H1 (cell line): ENCODE results near the gene SND1. TPM values are rescaled to one million over a fixed set of nuclear protein-coding genes. Genes with fewer than 3 reads are reported as not detected.

Source experiments
- CTCF ChIA-PET: fragments of 300-600 bp; sonication (Branson Sonifier 250); formaldehyde crosslinking; loops from one replicate; lab custom pipeline; 2021; ENCODE audit not compliant: partially characterized antibody; lab: Charles Lee
- POLR2A ChIA-PET: fragments of 300-600 bp; sonication (Branson Sonifier 250); formaldehyde crosslinking; loops from one replicate; lab custom pipeline; 2021; ENCODE audit warnings: inconsistent platforms; ENCODE audit not compliant: partially characterized antibody; lab: Charles Lee
- DNase-seq, 2 experiments: peaks; one replicate each; pipeline versions ENCODE4 v3.0.0 to v3.0.0-alpha.2; 2010 to 2022; ENCODE audit warnings: low spot score in 2 of 2, low read depth in 1 of 2, mixed read lengths in 1 of 2
- FAIRE-seq: peaks from 2 replicates; lab custom pipeline; 2011; peaks lifted over from hg19 to GRCh38; lab: Jason Lieb, UNC
- H2AFZ ChIP-seq: 2 replicates; pipeline ENCODE4 v1.8.1; 2012; ENCODE audit warnings: low read length, inconsistent platforms
- H2AK5ac ChIP-seq: 2 replicates; pipeline ENCODE4 v1.6.1; 2013; ENCODE audit warnings: low read depth, low read length
- H2BK120ac ChIP-seq: replicated peaks from 2 replicates; pipeline ENCODE3; 2013; ENCODE audit warnings: low read depth, low read length, inconsistent platforms
- H2BK12ac ChIP-seq: 2 replicates; pipeline ENCODE4 v1.6.1; 2013; ENCODE audit warnings: low read depth, low read length
- H2BK15ac ChIP-seq: 2 replicates; pipeline ENCODE4 v1.6.1; 2013; ENCODE audit warnings: low read length
- H2BK20ac ChIP-seq: 2 replicates; pipeline ENCODE4 v1.6.1; 2013; ENCODE audit warnings: low read length
- H2BK5ac ChIP-seq: 2 replicates; pipeline ENCODE4 v1.6.1; 2013; ENCODE audit warnings: low read depth, low read length
- H3K14ac ChIP-seq: 2 replicates; pipeline ENCODE4 v1.6.1; 2013; ENCODE audit warnings: inconsistent platforms; ENCODE audit not compliant: insufficient read length
- H3K18ac ChIP-seq: 2 replicates; pipeline ENCODE4 v1.6.1; 2013; ENCODE audit warnings: low read length; ENCODE audit errors: extremely low read depth
- H3K23ac ChIP-seq: 2 replicates; pipeline ENCODE4 v1.6.1; 2013; ENCODE audit warnings: inconsistent platforms; ENCODE audit not compliant: insufficient read length
- H3K23me2 ChIP-seq: 2 replicates; pipeline ENCODE4 v1.6.1; 2013; ENCODE audit warnings: low read depth, low read length
- H3K27ac ChIP-seq: 2 replicates; pipeline ENCODE4 v1.6.1; 2011; ENCODE audit warnings: low read depth, low read length, inconsistent platforms
- H3K27me3 ChIP-seq, 4 experiments: replicated peaks in 1 of 4; 1 replicate in 1 of 4; 2 replicates in 3 of 4; pipeline versions ENCODE4 v1.6.1 to v1.8.1; 2011 to 2013; ENCODE audit warnings: low read length in 3 of 4, mild to moderate bottlenecking in 3 of 4, inconsistent platforms in 2 of 4, mixed read lengths in 2 of 4, moderate library complexity in 1 of 4; ENCODE audit not compliant: control insufficient read depth in 3 of 4, insufficient read depth in 3 of 4; ENCODE audit errors: extremely low read depth in 1 of 4
- H3K36me3 ChIP-seq, 4 experiments: 2 replicates each; pipeline versions ENCODE4 v1.6.1 to v1.8.1; 2011 to 2013; ENCODE audit warnings: mild to moderate bottlenecking in 4 of 4, low read length in 3 of 4, moderate library complexity in 2 of 4, control low read depth in 1 of 4, inconsistent platforms in 1 of 4; ENCODE audit not compliant: insufficient read depth in 4 of 4, control insufficient read depth in 2 of 4
- H3K4ac ChIP-seq: replicated peaks from 2 replicates; pipeline ENCODE3; 2013; ENCODE audit warnings: low read length, low read depth, mixed read lengths, inconsistent platforms; ENCODE audit not compliant: insufficient read length
- H3K4me1 ChIP-seq, 4 experiments: replicated peaks in 1 of 4; 1 replicate in 1 of 4; 2 replicates in 3 of 4; pipeline versions ENCODE4 v1.6.1 to v1.8.1; 2011 to 2013; ENCODE audit warnings: low read length in 3 of 4, inconsistent platforms in 2 of 4, mixed read lengths in 1 of 4; ENCODE audit not compliant: insufficient read depth in 4 of 4, control insufficient read depth in 3 of 4
- H3K4me2 ChIP-seq, 2 experiments: 2 replicates each; pipeline versions ENCODE4 v1.6.1 to v1.8.1; 2011 to 2013; ENCODE audit warnings: low read depth in 2 of 2, low read length in 2 of 2, control low read depth in 1 of 2, inconsistent platforms in 1 of 2, mild to moderate bottlenecking in 1 of 2; ENCODE audit not compliant: insufficient read depth in 1 of 2
- H3K4me3 ChIP-seq, 4 experiments: fragments of 200-600, 300-600 bp in 1 of 4; sonication (generic), shearing (Covaris generic), sonication (Bioruptor Twin) in 1 of 4; 2 replicates each; pipeline versions ENCODE4 v1.5.1 to v1.8.1; 2011 to 2016; ENCODE audit warnings: low read length in 4 of 4, low read depth in 3 of 4, control low read depth in 2 of 4, inconsistent platforms in 2 of 4, mild to moderate bottlenecking in 2 of 4, mixed read lengths in 1 of 4, moderate library complexity in 1 of 4; ENCODE audit not compliant: insufficient read depth in 2 of 4; ENCODE audit errors: extremely low read depth in 1 of 4
- H3K56ac ChIP-seq: replicated peaks from 2 replicates; pipeline ENCODE3; 2013; ENCODE audit warnings: low read depth, mild to moderate bottlenecking, mixed read lengths, low read length, inconsistent platforms; ENCODE audit not compliant: insufficient read length
- H3K79me1 ChIP-seq: 2 replicates; pipeline ENCODE4 v1.6.1; 2013; ENCODE audit warnings: low read depth, low read length, control low read depth
- H3K79me2 ChIP-seq, 2 experiments: 2 replicates each; pipeline versions ENCODE4 v1.6.1 to v1.8.1; 2012 to 2013; ENCODE audit warnings: low read length in 2 of 2, mild to moderate bottlenecking in 2 of 2, inconsistent platforms in 1 of 2; ENCODE audit not compliant: insufficient read depth in 2 of 2, control insufficient read depth in 1 of 2
- H3K9ac ChIP-seq, 4 experiments: replicated peaks in 1 of 4; 1 replicate in 1 of 4; 2 replicates in 3 of 4; pipeline versions ENCODE4 v1.6.1 to v1.8.1; 2011 to 2013; ENCODE audit warnings: low read depth in 3 of 4, low read length in 3 of 4, control low read depth in 2 of 4, mild to moderate bottlenecking in 2 of 4, moderate library complexity in 2 of 4, inconsistent platforms in 1 of 4; ENCODE audit errors: extremely low read depth in 1 of 4
- H3K9me3 ChIP-seq, 2 experiments: 2 replicates each; pipeline versions ENCODE4 v1.6.1 to v1.8.1; 2012 to 2013; ENCODE audit warnings: mild to moderate bottlenecking in 2 of 2, moderate library complexity in 2 of 2, control low read depth in 1 of 2, inconsistent platforms in 1 of 2, low read depth in 1 of 2, low read length in 1 of 2, mixed read lengths in 1 of 2; ENCODE audit not compliant: insufficient read depth in 2 of 2
- H4K20me1 ChIP-seq, 2 experiments: replicated peaks in 1 of 2; 2 replicates each; pipeline versions ENCODE3 to v1.8.1; 2011 to 2013; ENCODE audit warnings: inconsistent platforms in 2 of 2, low read length in 2 of 2, mild to moderate bottlenecking in 1 of 2; ENCODE audit not compliant: insufficient read depth in 2 of 2, control insufficient read depth in 1 of 2
- H4K5ac ChIP-seq: 2 replicates; pipeline ENCODE4 v1.6.1; 2013; ENCODE audit warnings: low read length, low read depth, mixed read lengths, inconsistent platforms; ENCODE audit not compliant: insufficient read length
- H4K8ac ChIP-seq: 2 replicates; pipeline ENCODE4 v1.8.0; 2013; ENCODE audit warnings: mild to moderate bottlenecking, moderate library complexity, low read length, inconsistent platforms; ENCODE audit not compliant: insufficient read depth; ENCODE audit errors: extremely low read depth
- H4K91ac ChIP-seq: replicated peaks from 2 replicates; pipeline ENCODE3; 2013; ENCODE audit warnings: low read length, mixed read lengths, inconsistent platforms; ENCODE audit not compliant: insufficient read length
- CTBP2 ChIP-seq: IDR thresholded peaks from 2 replicates; pipeline ENCODE4 v1.7.0; 2011; ENCODE audit warnings: borderline replicate concordance, mild to moderate bottlenecking, moderate library complexity, mixed read lengths, low read length; ENCODE audit not compliant: insufficient read depth, insufficient read length
- EP300 ChIP-seq, 2 experiments: IDR thresholded peaks; 1 replicate in 1 of 2; 2 replicates in 1 of 2; pipeline ENCODE4 v1.6.1; 2011 to 2012; ENCODE audit warnings: low read depth in 2 of 2, low read length in 2 of 2, mild to moderate bottlenecking in 2 of 2, borderline replicate concordance in 1 of 2, inconsistent platforms in 1 of 2, moderate library complexity in 1 of 2
- HDAC6 ChIP-seq: IDR thresholded peaks from one replicate; pipeline ENCODE4 v1.7.1; 2012; ENCODE audit warnings: low read depth, mild to moderate bottlenecking, inconsistent platforms, low read length, moderate library complexity
- JUN ChIP-seq: IDR thresholded peaks from 2 replicates; pipeline ENCODE4 v1.6.1; 2011; ENCODE audit warnings: low read depth, mild to moderate bottlenecking, improper control_type of control experiment, low read length
- POLR2A ChIP-seq, 2 experiments: IDR thresholded peaks; 1 replicate in 1 of 2; 2 replicates in 1 of 2; pipeline ENCODE4 v1.6.1; 2011; ENCODE audit warnings: low read depth in 2 of 2, low read length in 2 of 2, mild to moderate bottlenecking in 2 of 2; ENCODE audit errors: control extremely low read depth in 1 of 2
- POLR2AphosphoS5 ChIP-seq: IDR thresholded peaks from 2 replicates; pipeline ENCODE4 v1.6.1; 2011; ENCODE audit warnings: low read depth, low read length
- SAP30 ChIP-seq: fragments of 300-600 bp; sonication (generic); IDR thresholded peaks from 2 replicates; pipeline ENCODE4 v1.7.1; 2012; ENCODE audit warnings: low read length, moderate library complexity, mild to moderate bottlenecking, inconsistent platforms; ENCODE audit not compliant: insufficient read depth, insufficient replicate concordance
- SP2 ChIP-seq: IDR thresholded peaks from 2 replicates; pipeline ENCODE4 v1.6.1; 2012; ENCODE audit warnings: mild to moderate bottlenecking, low read length, inconsistent platforms
- TAF7 ChIP-seq: optimal IDR thresholded peaks from 2 replicates; pipeline ENCODE3; 2011; ENCODE audit warnings: low read depth, mild to moderate bottlenecking, inconsistent platforms, low read length, moderate library complexity, borderline replicate concordance
- TBP ChIP-seq: IDR thresholded peaks from 2 replicates; pipeline ENCODE4 v1.6.1; 2011; ENCODE audit warnings: low read depth, low read length, improper control_type of control experiment
- YY1 ChIP-seq: IDR thresholded peaks from 2 replicates; pipeline ENCODE4 v1.6.1; 2011; ENCODE audit warnings: low read depth, mild to moderate bottlenecking, low read length
- WGBS, 2 experiments: shearing (Covaris generic) in 1 of 2; methylation state at CpG; one replicate each; pipeline versions ENCODE4 v1.1.6 to v1.1.7; 2013 to 2015; ENCODE audit warnings: low lambda C conversion rate in 2 of 2, mixed read lengths in 2 of 2, inconsistent platforms in 1 of 2, low coverage in 1 of 2, missing lambda C conversion rate in 1 of 2; ENCODE audit not compliant: insufficient replicate concordance in 2 of 2, insufficient coverage in 1 of 2, insufficient read length in 1 of 2; ENCODE audit errors: extremely low coverage in 1 of 2, missing lambda C conversion rate in 1 of 2; 5-methylcytosine and 5-hydroxymethylcytosine counted together
- polyA plus RNA-seq, 7 experiments: library from polyadenylated mRNA; depleted of rRNA in 3 of 7; stranded (reverse) in 5 of 7; unstranded in 2 of 7; fragments of >200 nt in 5 of 7; fragments of 200-250 nt in 2 of 7; gene quantifications; 1 replicate in 5 of 7; 2 replicates in 1 of 7; 4 replicates in 1 of 7; pipeline versions ENCODE4 v1.2.1 to v1.2.3, GENCODE V29; 2011 to 2013; ENCODE audit warnings: missing spikeins in 2 of 7, mixed read lengths in 2 of 7
- total RNA-seq: library from RNA; stranded (reverse); fragmentation: NEBNext Ultra II Directional; extraction: Animal tissue kit (Norgen Biotek cat#: 25700); gene quantifications from 2 replicates; pipeline ENCODE4 v1.2.1, GENCODE V29; 2021
- TF ChIP-seq, protein P1 (sequence below), 3 experiments: IDR thresholded peaks; 1 replicate in 2 of 3; 2 replicates in 1 of 3; pipeline versions ENCODE4 v1.5.1 to v1.6.1; 2011; ENCODE audit warnings: low read length in 3 of 3, mild to moderate bottlenecking in 3 of 3, inconsistent platforms in 2 of 3, low read depth in 1 of 3, moderate library complexity in 1 of 3; ENCODE audit not compliant: insufficient read depth in 1 of 3; ENCODE audit errors: control extremely low read depth in 1 of 3

Gene SND1
- total and polyA plus RNA-seq, 2 of the 8 experiments (the other 6 are each of a cell fraction or from before 2014, with no cell fraction given): 122 to 290 TPM

DNA sequence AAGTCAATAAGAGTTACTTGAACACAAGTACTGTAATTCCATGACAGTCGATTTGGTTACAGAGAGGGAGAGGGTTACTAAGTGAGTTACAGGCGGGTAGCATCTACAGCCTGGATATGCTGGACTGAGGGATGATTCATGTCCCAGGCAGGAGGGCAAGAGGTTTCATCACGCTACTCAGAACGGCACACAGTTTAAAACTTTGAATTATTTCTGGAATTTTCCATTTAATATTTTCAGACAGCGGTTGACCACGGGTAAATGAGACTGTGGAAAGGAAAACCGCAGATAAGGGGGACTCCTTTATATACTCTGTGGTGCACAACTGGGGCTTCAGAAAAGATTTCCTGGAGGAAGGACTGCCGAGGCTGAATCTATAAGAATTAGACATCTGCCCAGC is 404.9 kb downstream of the SND1 start:
- ChIA-PET CTCF (interaction anchor here (1.3 to 10.4 kb wide), 4 partner anchors 9 to 152 kb away, joined by 5 to 93 read pairs (median 26); no protein-coding TSS in a partner anchor), POLR2A (no interaction called here)
- peaks cover 5 to 11% of the 10 kb centered on the region in 2 experiments for H4K20me1 ChIP-seq
- TF ChIP-seq POLR2AphosphoS5: no peak
- no peak for TF ChIP-seq SAP30
- no peak for TF ChIP-seq SP2
- no peak for TF ChIP-seq POLR2A (IDR thresholded peaks at IDR 0.05; ENCODE audit: control extremely low read depth in 1 of 2, low read depth in 2 of 2, low read length in 2 of 2)
- TF ChIP-seq YY1: no peak
- no peak for TF ChIP-seq CTBP2
- TF ChIP-seq JUN: no peak
- TF ChIP-seq, protein P1, sequence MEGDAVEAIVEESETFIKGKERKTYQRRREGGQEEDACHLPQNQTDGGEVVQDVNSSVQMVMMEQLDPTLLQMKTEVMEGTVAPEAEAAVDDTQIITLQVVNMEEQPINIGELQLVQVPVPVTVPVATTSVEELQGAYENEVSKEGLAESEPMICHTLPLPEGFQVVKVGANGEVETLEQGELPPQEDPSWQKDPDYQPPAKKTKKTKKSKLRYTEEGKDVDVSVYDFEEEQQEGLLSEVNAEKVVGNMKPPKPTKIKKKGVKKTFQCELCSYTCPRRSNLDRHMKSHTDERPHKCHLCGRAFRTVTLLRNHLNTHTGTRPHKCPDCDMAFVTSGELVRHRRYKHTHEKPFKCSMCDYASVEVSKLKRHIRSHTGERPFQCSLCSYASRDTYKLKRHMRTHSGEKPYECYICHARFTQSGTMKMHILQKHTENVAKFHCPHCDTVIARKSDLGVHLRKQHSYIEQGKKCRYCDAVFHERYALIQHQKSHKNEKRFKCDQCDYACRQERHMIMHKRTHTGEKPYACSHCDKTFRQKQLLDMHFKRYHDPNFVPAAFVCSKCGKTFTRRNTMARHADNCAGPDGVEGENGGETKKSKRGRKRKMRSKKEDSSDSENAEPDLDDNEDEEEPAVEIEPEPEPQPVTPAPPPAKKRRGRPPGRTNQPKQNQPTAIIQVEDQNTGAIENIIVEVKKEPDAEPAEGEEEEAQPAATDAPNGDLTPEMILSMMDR (IDR thresholded peaks at IDR 0.05; ENCODE audit: control extremely low read depth in 1 of 3, insufficient read depth in 1 of 3, low read depth in 1 of 3, low read length in 3 of 3): no peak
- TF ChIP-seq EP300 (IDR thresholded peaks at IDR 0.05; ENCODE audit: borderline replicate concordance in 1 of 2, low read depth in 2 of 2, low read length in 2 of 2): no peak
- no peak for TF ChIP-seq TAF7
- no peak for TF ChIP-seq HDAC6
- no peak for TF ChIP-seq TBP

More for the DNA sequence above, 404.9 kb downstream of the SND1 start:
- Histone ChIP-seq H2AFZ (no peak overlapping the region), H3K23ac (no peak overlapping the region), H2BK12ac (no peak overlapping the region), H3K14ac (no peak overlapping the region), H2BK20ac (no peak overlapping the region), H2BK15ac (no peak overlapping the region), H2BK5ac (no peak overlapping the region), H3K27me3 (no peaks in the 10 kb centered on the region), H3K4ac (no peak overlapping the region), H3K56ac (no peak overlapping the region), H3K79me1 (no peaks in the 10 kb centered on the region), H4K8ac (no peak overlapping the region), H3K36me3 (no peaks in the 10 kb centered on the region), H3K79me2 (no peaks in the 10 kb centered on the region), H3K4me3 (no peak overlapping the region), H2BK120ac (no peak overlapping the region), H3K9ac (no peak overlapping the region), H3K4me2 (no peak overlapping the region), H2AK5ac (no peak overlapping the region), H3K23me2 (no peaks in the 10 kb centered on the region), H4K5ac (no peak overlapping the region), H3K9me3 (no peaks in the 10 kb centered on the region), H3K18ac (no peak overlapping the region), H4K91ac (no peak overlapping the region), H3K27ac (no peak overlapping the region), H3K4me1 (peaks cover 0 to 8% (median 2%) of the 10 kb centered on the region in 4 experiments; a peak in 1 of 7 replicates)
- no peak for FAIRE-seq
- DNase-seq: no peak
- 87% methylated on average over 8 of the region's 8 CpGs; no CpG with 5 or more reads in 1 of the 2 experiments for WGBS, 2 experiments
